GM12878 (cell line): ENCODE results near the gene RBBP8NL.

Experiments used
- ESRRA ChIP-seq: IDR thresholded peaks from 2 replicates; pipeline ENCODE4 v1.6.1; 2012; ENCODE audit warnings: mild to moderate bottlenecking, low read length, improper control_type of control experiment
- EZH2 ChIP-seq: IDR thresholded peaks from 2 replicates; pipeline ENCODE4 v1.6.1; 2012; ENCODE audit warnings: low read depth, mild to moderate bottlenecking, control low read depth, inconsistent platforms, low read length, borderline replicate concordance; ENCODE audit not compliant: control insufficient read depth
- NBN ChIP-seq: fragments of 450-650 bp; IDR thresholded peaks from 2 replicates; pipeline ENCODE4 v1.6.1; 2016
- NRF1 ChIP-seq: conservative IDR thresholded peaks from 2 replicates; pipeline ENCODE4 v1.6.1; 2011; ENCODE audit warnings: mild to moderate bottlenecking, low read depth, low read length, improper control_type of control experiment
- SIX5 ChIP-seq: IDR thresholded peaks from 2 replicates; pipeline ENCODE4 v1.6.1; 2011; ENCODE audit warnings: mild to moderate bottlenecking, low read depth, low read length, moderate library complexity; ENCODE audit not compliant: severe bottlenecking
- SREBF1 ChIP-seq: IDR thresholded peaks from 2 replicates; pipeline ENCODE4 v1.6.1; 2012; ENCODE audit warnings: mild to moderate bottlenecking, low read length
- SUPT20H ChIP-seq: IDR thresholded peaks from 2 replicates; pipeline ENCODE4 v1.6.1; 2011; ENCODE audit warnings: low read depth, mild to moderate bottlenecking, low read length, moderate library complexity, borderline replicate concordance; ENCODE audit not compliant: control insufficient read depth
- TARDBP ChIP-seq: IDR thresholded peaks from 2 replicates; pipeline ENCODE4 v1.6.1; 2016; ENCODE audit warnings: borderline replicate concordance
- TF ChIP-seq, protein P1 (sequence below), 3 experiments: IDR thresholded peaks in 2 of 3; conservative IDR thresholded peaks in 1 of 3; 2 replicates each; pipeline ENCODE4 v1.5.1; 2011; ENCODE audit warnings: low read depth in 3 of 3, low read length in 3 of 3, mild to moderate bottlenecking in 3 of 3, control low read depth in 2 of 3, moderate library complexity in 2 of 3, inconsistent platforms in 1 of 3, mixed read lengths in 1 of 3; ENCODE audit not compliant: control insufficient read depth in 2 of 3, insufficient read depth in 1 of 3; ENCODE audit errors: extremely low read depth in 1 of 3
- TF ChIP-seq, protein P2 (sequence below): fragments of 450-650 bp; IDR thresholded peaks from 2 replicates; pipeline ENCODE4 v1.6.1; 2017; ENCODE audit warnings: mild to moderate bottlenecking

DNA sequence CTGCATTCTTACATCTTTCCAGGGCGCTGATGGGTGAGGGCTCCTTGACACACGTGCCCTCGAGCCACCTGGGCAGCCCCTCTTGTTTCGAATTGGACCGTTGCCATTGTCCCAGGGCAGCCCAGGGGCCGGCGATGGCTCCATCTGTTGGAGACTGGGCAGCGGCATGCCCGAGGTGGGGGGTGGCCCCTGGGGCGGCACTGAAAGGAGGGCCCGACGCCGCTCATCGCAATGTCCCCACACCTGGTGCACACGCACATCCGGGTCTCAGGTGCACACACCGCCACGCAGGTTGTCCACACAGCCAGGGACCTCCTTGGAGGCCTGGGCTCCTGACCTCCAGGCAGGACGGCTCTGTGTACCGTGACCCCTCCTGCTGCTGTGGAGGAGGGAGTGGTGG is 30.5 kb upstream of the RBBP8NL start:
- TF ChIP-seq, protein P1, sequence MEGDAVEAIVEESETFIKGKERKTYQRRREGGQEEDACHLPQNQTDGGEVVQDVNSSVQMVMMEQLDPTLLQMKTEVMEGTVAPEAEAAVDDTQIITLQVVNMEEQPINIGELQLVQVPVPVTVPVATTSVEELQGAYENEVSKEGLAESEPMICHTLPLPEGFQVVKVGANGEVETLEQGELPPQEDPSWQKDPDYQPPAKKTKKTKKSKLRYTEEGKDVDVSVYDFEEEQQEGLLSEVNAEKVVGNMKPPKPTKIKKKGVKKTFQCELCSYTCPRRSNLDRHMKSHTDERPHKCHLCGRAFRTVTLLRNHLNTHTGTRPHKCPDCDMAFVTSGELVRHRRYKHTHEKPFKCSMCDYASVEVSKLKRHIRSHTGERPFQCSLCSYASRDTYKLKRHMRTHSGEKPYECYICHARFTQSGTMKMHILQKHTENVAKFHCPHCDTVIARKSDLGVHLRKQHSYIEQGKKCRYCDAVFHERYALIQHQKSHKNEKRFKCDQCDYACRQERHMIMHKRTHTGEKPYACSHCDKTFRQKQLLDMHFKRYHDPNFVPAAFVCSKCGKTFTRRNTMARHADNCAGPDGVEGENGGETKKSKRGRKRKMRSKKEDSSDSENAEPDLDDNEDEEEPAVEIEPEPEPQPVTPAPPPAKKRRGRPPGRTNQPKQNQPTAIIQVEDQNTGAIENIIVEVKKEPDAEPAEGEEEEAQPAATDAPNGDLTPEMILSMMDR (IDR thresholded peaks at IDR 0.05 in 2 of 3, conservative IDR thresholded peaks at IDR 0.05 in 1 of 3; ENCODE audit: control insufficient read depth in 2 of 3, extremely low read depth in 1 of 3, insufficient read depth in 1 of 3, low read depth in 3 of 3, low read length in 3 of 3) = no peak
- TF ChIP-seq, protein P2, sequence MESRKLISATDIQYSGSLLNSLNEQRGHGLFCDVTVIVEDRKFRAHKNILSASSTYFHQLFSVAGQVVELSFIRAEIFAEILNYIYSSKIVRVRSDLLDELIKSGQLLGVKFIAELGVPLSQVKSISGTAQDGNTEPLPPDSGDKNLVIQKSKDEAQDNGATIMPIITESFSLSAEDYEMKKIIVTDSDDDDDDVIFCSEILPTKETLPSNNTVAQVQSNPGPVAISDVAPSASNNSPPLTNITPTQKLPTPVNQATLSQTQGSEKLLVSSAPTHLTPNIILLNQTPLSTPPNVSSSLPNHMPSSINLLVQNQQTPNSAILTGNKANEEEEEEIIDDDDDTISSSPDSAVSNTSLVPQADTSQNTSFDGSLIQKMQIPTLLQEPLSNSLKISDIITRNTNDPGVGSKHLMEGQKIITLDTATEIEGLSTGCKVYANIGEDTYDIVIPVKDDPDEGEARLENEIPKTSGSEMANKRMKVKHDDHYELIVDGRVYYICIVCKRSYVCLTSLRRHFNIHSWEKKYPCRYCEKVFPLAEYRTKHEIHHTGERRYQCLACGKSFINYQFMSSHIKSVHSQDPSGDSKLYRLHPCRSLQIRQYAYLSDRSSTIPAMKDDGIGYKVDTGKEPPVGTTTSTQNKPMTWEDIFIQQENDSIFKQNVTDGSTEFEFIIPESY = no peak
- TF ChIP-seq SREBF1 (no peak), NRF1 (no peak), TARDBP (no peak), EZH2 (no peak), SUPT20H (no peak), NBN (no peak), ESRRA (no peak), SIX5 (no peak)
